HG02588 (cell line): ENCODE data around the gene MARCHF6.
"Not testable (repeated sequence)": the region's sequence is repeated elsewhere in the genome, so short reads cannot be mapped to it uniquely, and the experiment has no call there.

ENCODE experiments used
- ATAC-seq: cut with Tn5 transposase; IDR thresholded peaks from one replicate; pipeline ENCODE4 v1.9.1; 2021; ENCODE audit warnings: mild to moderate bottlenecking, moderate library complexity; ENCODE audit not compliant: unreplicated experiment

The MARCHF6 gene

GRCh38 chr5:10374046-10375022 is 20.8 kb downstream of the MARCHF6 start:
- no peak for ATAC-seq

- ATAC-seq, result not testable (repeated sequence)
Measured at GRCh38 chr5:10375146-10375545, 21.7 kb downstream of the MARCHF6 start.

GRCh38 chr5:10376544-10376943 is 23.0 kb downstream of the MARCHF6 start:
- no peak for ATAC-seq

- ATAC-seq, result no peak
Measured at GRCh38 chr5:10377081-10377480, 23.6 kb downstream of the MARCHF6 start.

GRCh38 chr5:10381803-10382202 is 28.3 kb downstream of the MARCHF6 start:
- ATAC-seq, result no peak

- no peak for ATAC-seq
Measured at GRCh38 chr5:10384483-10384882, 31.0 kb downstream of the MARCHF6 start.

- ATAC-seq, result no peak
Measured at GRCh38 chr5:10387690-10388089, 34.2 kb downstream of the MARCHF6 start.

- no peak for ATAC-seq
Measured at GRCh38 chr5:10391130-10391529, 37.6 kb downstream of the MARCHF6 start.

GRCh38 chr5:10392567-10393328 is 39.3 kb downstream of the MARCHF6 start:
- ATAC-seq, result not testable (repeated sequence)

- no peak for ATAC-seq
Measured at GRCh38 chr5:10393491-10393890, 40.0 kb downstream of the MARCHF6 start.

GRCh38 chr5:10396552-10396951 is 43.1 kb downstream of the MARCHF6 start:
- ATAC-seq, result no peak

GRCh38 chr5:10399839-10400238 is 46.3 kb downstream of the MARCHF6 start:
- no peak for ATAC-seq

- ATAC-seq, result no peak
Measured at GRCh38 chr5:10400411-10400810, 46.9 kb downstream of the MARCHF6 start.

GRCh38 chr5:10400831-10401230 is 47.3 kb downstream of the MARCHF6 start:
- ATAC-seq, result no peak

- peak; percentile 68 for ATAC-seq
Measured at GRCh38 chr5:10401498-10401897, 48.0 kb downstream of the MARCHF6 start.
